Endothelial cell of umbilical vein (primary cell): ENCODE results near the gene MTRF1. TPM values are rescaled to one million over a fixed set of nuclear protein-coding genes. Genes with fewer than 3 reads are reported as not detected.

ENCODE experiments used
- BruUV-seq: library from RNA; stranded (reverse); fragments of 400-500 nt; replicated peaks from 2 replicates; lab custom pipeline; 2021; lab: Mats Ljungman, UMichigan
- CTCF ChIA-PET: fragments of 300-600, 350-600 bp; sonication (Branson Sonifier 250); formaldehyde crosslinking; loops from one replicate; lab custom pipeline; 2021; ENCODE audit warnings: antibody characterized with exemption, inconsistent platforms; lab: Charles Lee
- POLR2A ChIA-PET: fragments of 300-600, 350-600 bp; sonication (Branson Sonifier 250); formaldehyde crosslinking; loops from one replicate; lab custom pipeline; 2021; ENCODE audit warnings: antibody characterized with exemption, inconsistent platforms; lab: Charles Lee
- DNase-seq: peaks from one replicate; pipeline ENCODE4 v3.0.0-alpha.2; 2011; ENCODE audit warnings: low read depth, low spot score
- FAIRE-seq: peaks from 2 replicates; lab custom pipeline; 2011; peaks lifted over from hg19 to GRCh38; lab: Jason Lieb, UNC
- H2AFZ ChIP-seq: 2 replicates; pipeline ENCODE4 v1.6.0; 2012; ENCODE audit warnings: low read depth, low read length, control low read depth, inconsistent platforms
- H3K27ac ChIP-seq: 2 replicates; pipeline ENCODE4 v1.5.1; 2011; ENCODE audit warnings: low read depth, mild to moderate bottlenecking, control low read depth, low read length, moderate library complexity; ENCODE audit not compliant: insufficient read depth
- H3K27me3 ChIP-seq, 2 experiments: 2 replicates each; pipeline versions ENCODE4 v1.6.0 to v1.6.1; 2011; ENCODE audit warnings: low read length in 2 of 2, mixed read lengths in 1 of 2; ENCODE audit not compliant: control insufficient read depth in 2 of 2, insufficient read depth in 2 of 2
- H3K36me3 ChIP-seq, 2 experiments: 2 replicates in 1 of 2; 3 replicates in 1 of 2; pipeline ENCODE4 v1.5.1; 2011; ENCODE audit warnings: low read length in 2 of 2, mild to moderate bottlenecking in 1 of 2, moderate library complexity in 1 of 2; ENCODE audit not compliant: control insufficient read depth in 2 of 2, insufficient read depth in 2 of 2; ENCODE audit errors: extremely low read depth in 1 of 2
- H3K4me1 ChIP-seq: 3 replicates; pipeline ENCODE4 v1.5.1; 2011; ENCODE audit warnings: mild to moderate bottlenecking, low read length; ENCODE audit not compliant: control insufficient read depth, insufficient read depth; ENCODE audit errors: extremely low read depth
- H3K4me2 ChIP-seq: 2 replicates; pipeline ENCODE4 v1.6.1; 2011; ENCODE audit warnings: low read length, control low read depth, mixed read lengths; ENCODE audit not compliant: insufficient read depth
- H3K4me3 ChIP-seq, 3 experiments: fragments of 200-600 bp in 1 of 3; sonication (generic), shearing (Covaris generic) in 1 of 3; replicated peaks in 1 of 3; 2 replicates each; pipeline ENCODE4 v1.5.1; 2011 to 2016; ENCODE audit warnings: control low read depth in 3 of 3, low read length in 3 of 3, mild to moderate bottlenecking in 2 of 3, inconsistent platforms in 1 of 3, low read depth in 1 of 3, moderate library complexity in 1 of 3; ENCODE audit not compliant: insufficient read depth in 1 of 3
- H3K79me2 ChIP-seq: 2 replicates; pipeline ENCODE4 v1.6.0; 2012; ENCODE audit warnings: low read length, inconsistent platforms; ENCODE audit not compliant: control insufficient read depth, insufficient read depth
- H3K9ac ChIP-seq: replicated peaks from 2 replicates; pipeline ENCODE3; 2011; ENCODE audit warnings: low read length, control low read depth; ENCODE audit not compliant: insufficient read depth; ENCODE audit errors: extremely low read depth
- H3K9me1 ChIP-seq: replicated peaks from 3 replicates; pipeline ENCODE4 v1.6.0; 2011; ENCODE audit warnings: mild to moderate bottlenecking, low read length; ENCODE audit not compliant: control insufficient read depth, insufficient read depth; ENCODE audit errors: extremely low read depth
- H3K9me3 ChIP-seq: replicated peaks from 2 replicates; pipeline ENCODE4 v1.5.1; 2012; ENCODE audit warnings: low read length, inconsistent platforms; ENCODE audit not compliant: control insufficient read depth, insufficient read depth
- H4K20me1 ChIP-seq: replicated peaks from 2 replicates; pipeline ENCODE3; 2011; ENCODE audit warnings: mild to moderate bottlenecking, low read length; ENCODE audit not compliant: control insufficient read depth, insufficient read depth; ENCODE audit errors: extremely low read depth
- EZH2 ChIP-seq: IDR thresholded peaks from 2 replicates; pipeline ENCODE4 v1.6.1; 2012; ENCODE audit warnings: borderline replicate concordance, low read depth, mild to moderate bottlenecking, moderate library complexity, low read length, inconsistent platforms; ENCODE audit not compliant: severe bottlenecking
- FOS ChIP-seq: IDR thresholded peaks from 2 replicates; pipeline ENCODE4 v1.6.1; 2011; ENCODE audit warnings: mild to moderate bottlenecking, low read length, moderate library complexity, borderline replicate concordance; ENCODE audit not compliant: insufficient read depth
- GATA2 ChIP-seq: IDR thresholded peaks from 2 replicates; pipeline ENCODE4 v1.7.0; 2011; ENCODE audit warnings: low read depth, mild to moderate bottlenecking, moderate library complexity, mixed read lengths, low read length; ENCODE audit not compliant: insufficient read length, insufficient read depth
- JUN ChIP-seq: IDR thresholded peaks from 2 replicates; pipeline ENCODE4 v1.6.1; 2011; ENCODE audit warnings: borderline replicate concordance, low read depth; ENCODE audit not compliant: insufficient read length, insufficient read depth
- MAX ChIP-seq: IDR thresholded peaks from 2 replicates; pipeline ENCODE4 v1.6.1; 2011; ENCODE audit not compliant: insufficient read depth, insufficient read length
- MYC ChIP-seq: IDR thresholded peaks from one replicate; pipeline ENCODE4 v1.6.1; 2011; ENCODE audit warnings: mild to moderate bottlenecking, low read depth, low read length
- POLR2A ChIP-seq: IDR thresholded peaks from 2 replicates; pipeline ENCODE4 v1.6.1; 2012; ENCODE audit warnings: low read depth, mild to moderate bottlenecking, control low read depth, low read length
- POLR2AphosphoS5 ChIP-seq: IDR thresholded peaks from 2 replicates; pipeline ENCODE4 v1.6.1; 2012; ENCODE audit warnings: low read depth, mild to moderate bottlenecking, control low read depth, low read length, moderate library complexity; ENCODE audit not compliant: insufficient read depth
- dilution Hi-C: fragments of 300-500 bp; cut with MboI; formaldehyde crosslinking; loops from one replicate; pipeline ENCODE4 v1.15.0; 2019; ENCODE audit warnings: low sequenced_read_pairs; ENCODE audit not compliant: extremely low pct_ligation_motif_present
- intact Hi-C: fragments of 100-400 bp; cut with micrococcal nuclease; formaldehyde crosslinking; loops from one replicate; pipeline ENCODE4 v1.10.0; 2022
- polyA plus RNA-seq, 4 experiments: library from polyadenylated mRNA; depleted of rRNA in 3 of 4; stranded (reverse) in 3 of 4; unstranded in 1 of 4; fragments of >200 nt; gene quantifications; 2 replicates each; pipeline versions ENCODE4 v1.2.1 to v1.2.3, GENCODE V29; 2011 to 2012; ENCODE audit warnings: missing spikeins in 1 of 4
- total RNA-seq: library from RNA; stranded (reverse); gene quantifications from 2 replicates; pipeline ENCODE4 v1.2.3, GENCODE V29; 2021
- TF ChIP-seq, protein P1 (sequence below), 2 donors: IDR thresholded peaks; 1 replicate in 1 of 2; 2 replicates in 1 of 2; pipeline ENCODE4 v1.5.1; 2011; ENCODE audit warnings: low read length in 2 of 2, mild to moderate bottlenecking in 2 of 2, moderate library complexity in 2 of 2, control low read depth in 1 of 2, inconsistent platforms in 1 of 2, low read depth in 1 of 2; ENCODE audit not compliant: insufficient read depth in 1 of 2; ENCODE audit errors: extremely low read depth in 1 of 2

The MTRF1 gene
- total and polyA plus RNA-seq, 2 donors (not counting 3 experiments of a cell fraction or from before 2014, with no cell fraction given), result 8.0 to 16.3 TPM

DNA sequence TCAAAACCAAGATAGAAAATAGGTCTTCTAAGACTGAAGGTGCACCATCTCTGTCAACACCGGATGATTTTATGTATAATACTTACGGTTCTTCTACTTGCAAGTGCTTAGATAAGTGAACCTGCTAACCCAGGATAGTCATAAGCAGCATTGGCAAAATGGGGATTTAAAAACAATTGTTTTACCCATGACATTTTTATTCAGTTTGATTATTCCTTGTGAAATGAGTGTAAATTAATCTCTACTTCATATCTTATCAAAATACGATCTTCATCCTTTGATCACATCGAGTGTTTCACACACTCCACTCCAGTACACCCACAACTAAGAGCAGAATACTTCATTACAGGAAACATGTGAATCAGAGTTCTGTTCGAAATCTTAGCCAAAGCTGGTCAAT lies 23.0 kb upstream of the MTRF1 start:
- ChIA-PET CTCF (no interaction called here), POLR2A (no interaction called here)
- no peak overlapping the region for H3K4me3 ChIP-seq
- H3K79me2 ChIP-seq, result no peaks in the 10 kb centered on the region
- H3K9ac ChIP-seq, result no peak overlapping the region
- H3K4me1 ChIP-seq, result peaks cover 3% of the 10 kb centered on the region
- H3K9me3 ChIP-seq, result no peaks in the 10 kb centered on the region
- TF ChIP-seq MAX (no peak), POLR2AphosphoS5 (no peak), FOS (no peak)
- no peaks in the 10 kb centered on the region for H3K9me1 ChIP-seq
- no peaks in the 10 kb centered on the region for H3K27me3 ChIP-seq
- no peak overlapping the region for H2AFZ ChIP-seq
- DNase-seq (no peak), FAIRE-seq (no peak)
- no peak overlapping the region for H3K4me2 ChIP-seq
- H3K27ac ChIP-seq, result no peak overlapping the region
- BruUV-seq, result no TSS peak
- dilution Hi-C loops (no loop called here), intact Hi-C loops (no loop called here)
- H4K20me1 ChIP-seq, result no peaks in the 10 kb centered on the region
- no peaks in the 10 kb centered on the region for H3K36me3 ChIP-seq

DNA sequence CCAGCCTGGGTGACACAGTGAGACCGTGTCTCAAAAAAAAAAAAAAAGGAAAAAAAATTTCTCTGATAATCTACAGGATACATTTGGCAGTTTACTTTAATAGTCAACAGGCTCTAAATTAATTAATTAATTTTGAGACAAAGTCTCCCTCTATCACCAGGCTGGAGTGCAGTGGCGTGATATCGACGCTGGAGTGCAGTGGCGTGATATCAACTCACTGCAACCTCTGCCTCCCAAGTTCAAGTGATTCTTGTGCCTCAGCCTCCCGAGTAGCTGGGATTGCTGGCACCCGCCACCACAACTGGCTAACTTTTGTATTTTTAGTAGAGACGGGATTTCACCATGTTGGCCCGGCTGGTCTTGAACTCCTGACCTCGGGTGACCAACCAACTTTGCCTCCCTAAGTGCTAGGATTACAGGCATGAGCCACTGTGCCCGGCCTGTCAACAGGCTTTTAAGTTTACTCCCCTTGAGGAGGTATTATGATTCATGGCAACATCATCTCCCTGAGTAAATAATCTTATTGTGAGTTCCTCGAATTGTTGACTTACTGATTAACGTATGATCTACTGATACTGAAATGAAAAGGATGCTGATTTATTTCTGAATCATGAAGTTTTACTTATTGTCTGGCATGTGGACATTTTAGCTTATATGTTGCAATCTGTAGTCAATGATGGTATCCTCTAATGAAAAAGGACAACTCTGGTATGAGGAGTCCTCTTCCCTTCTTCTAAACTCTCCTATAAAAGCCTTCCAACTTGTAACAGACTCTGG lies 21.3 kb upstream of the MTRF1 start:
- H2AFZ ChIP-seq, result peak overlapping the region; percentile 34
- BruUV-seq, result no TSS peak
- H3K36me3 ChIP-seq, result no peaks in the 10 kb centered on the region
- H3K27me3 ChIP-seq, result no peaks in the 10 kb centered on the region
- H3K79me2 ChIP-seq, result no peaks in the 10 kb centered on the region
- no peak overlapping the region for H3K4me3 ChIP-seq
- H3K27ac ChIP-seq, result peak overlapping the region; percentile 40
- intact Hi-C loops, result no loop called here
- FAIRE-seq (peak; percentile 76), DNase-seq (peak; percentile 66)
- no peaks in the 10 kb centered on the region for H3K9me1 ChIP-seq
- TF ChIP-seq GATA2 (peak; percentile 83), FOS (peak; percentile 95), MAX (no peak), POLR2A (no peak), JUN (peak; percentile 12), EZH2 (no peak), MYC (no peak), POLR2AphosphoS5 (peak; percentile 72)
- TF ChIP-seq, protein P1, sequence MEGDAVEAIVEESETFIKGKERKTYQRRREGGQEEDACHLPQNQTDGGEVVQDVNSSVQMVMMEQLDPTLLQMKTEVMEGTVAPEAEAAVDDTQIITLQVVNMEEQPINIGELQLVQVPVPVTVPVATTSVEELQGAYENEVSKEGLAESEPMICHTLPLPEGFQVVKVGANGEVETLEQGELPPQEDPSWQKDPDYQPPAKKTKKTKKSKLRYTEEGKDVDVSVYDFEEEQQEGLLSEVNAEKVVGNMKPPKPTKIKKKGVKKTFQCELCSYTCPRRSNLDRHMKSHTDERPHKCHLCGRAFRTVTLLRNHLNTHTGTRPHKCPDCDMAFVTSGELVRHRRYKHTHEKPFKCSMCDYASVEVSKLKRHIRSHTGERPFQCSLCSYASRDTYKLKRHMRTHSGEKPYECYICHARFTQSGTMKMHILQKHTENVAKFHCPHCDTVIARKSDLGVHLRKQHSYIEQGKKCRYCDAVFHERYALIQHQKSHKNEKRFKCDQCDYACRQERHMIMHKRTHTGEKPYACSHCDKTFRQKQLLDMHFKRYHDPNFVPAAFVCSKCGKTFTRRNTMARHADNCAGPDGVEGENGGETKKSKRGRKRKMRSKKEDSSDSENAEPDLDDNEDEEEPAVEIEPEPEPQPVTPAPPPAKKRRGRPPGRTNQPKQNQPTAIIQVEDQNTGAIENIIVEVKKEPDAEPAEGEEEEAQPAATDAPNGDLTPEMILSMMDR (IDR thresholded peaks at IDR 0.05; ENCODE audit: extremely low read depth in 1 of 2, insufficient read depth in 1 of 2, low read depth in 1 of 2, low read length in 2 of 2), result no peak
- POLR2A ChIA-PET, result no interaction called here
- no peak overlapping the region for H3K9ac ChIP-seq
- CTCF ChIA-PET, result no interaction called here
- H4K20me1 ChIP-seq, result no peaks in the 10 kb centered on the region
- H3K9me3 ChIP-seq, result no peaks in the 10 kb centered on the region
- peaks cover 3% of the 10 kb centered on the region for H3K4me1 ChIP-seq
- dilution Hi-C loops, result no loop called here
- H3K4me2 ChIP-seq, result no peak overlapping the region
